HepG2 (cell line): ENCODE data around the gene NAXD. TPM values are rescaled to one million over a fixed set of nuclear protein-coding genes. Genes with fewer than 3 reads are reported as not detected.

Experiments
- ATAC-seq: fragments of 200-7000 bp; cut with Tn5 transposase; 3 replicates; pipeline ENCODE4 v1.9.1; 2020; ENCODE audit warnings: mild to moderate bottlenecking, moderate library complexity
- BruUV-seq: library from RNA; stranded (reverse); fragments of 400-500 nt; replicated peaks from 2 replicates; lab custom pipeline; 2021; lab: Mats Ljungman, UMichigan
- CTCF ChIA-PET: fragments of 300-600 bp; formaldehyde crosslinking; extraction: SDS; loops from one replicate; lab custom pipeline; 2021; ENCODE audit warnings: low total read pairs, inconsistent platforms, low intra/inter-chr PET ratio; lab: Yijun Ruan, JAX
- POLR2A ChIA-PET: fragments of 350-600 bp; sonication (Branson Sonifier 250); formaldehyde crosslinking; loops from one replicate; lab custom pipeline; 2020; ENCODE audit warnings: antibody characterized with exemption, inconsistent platforms; lab: Yijun Ruan, JAX
- DNase-seq: peaks from one replicate; pipeline ENCODE4 v3.0.0-alpha.2; 2015; ENCODE audit warnings: low spot score
- FAIRE-seq: peaks from 3 replicates; lab custom pipeline; 2011; peaks lifted over from hg19 to GRCh38; lab: Jason Lieb, UNC
- H2AFZ ChIP-seq: one replicate; pipeline ENCODE4 v1.6.1; 2011; ENCODE audit warnings: low read length, inconsistent platforms
- H3K27ac ChIP-seq: fragments of 300-600 bp; 3 replicates; pipeline ENCODE4 v1.8.0; 2011; ENCODE audit warnings: mixed run types, mild to moderate bottlenecking, mixed read lengths, low read length, inconsistent platforms; ENCODE audit not compliant: insufficient read depth; ENCODE audit errors: extremely low read length
- H3K27me3 ChIP-seq, 2 experiments: fragments of 200-600 bp in 1 of 2; 2 replicates in 1 of 2; 3 replicates in 1 of 2; pipeline versions ENCODE4 v1.6.0 to v1.8.0; 2011; ENCODE audit warnings: low read length in 2 of 2, mild to moderate bottlenecking in 2 of 2, moderate library complexity in 2 of 2, inconsistent platforms in 1 of 2; ENCODE audit not compliant: insufficient read depth in 2 of 2, control insufficient read depth in 1 of 2
- H3K36me3 ChIP-seq, 2 experiments: fragments of 200-600 bp in 1 of 2; replicated peaks in 1 of 2; 2 replicates in 1 of 2; 3 replicates in 1 of 2; pipeline versions ENCODE4 v1.5.1 to v1.8.0; 2011; ENCODE audit warnings: low read length in 2 of 2, inconsistent platforms in 1 of 2; ENCODE audit not compliant: insufficient read depth in 2 of 2, control insufficient read depth in 1 of 2
- H3K4me1 ChIP-seq: 2 replicates; pipeline ENCODE4 v1.5.1; 2012; ENCODE audit warnings: low read length, inconsistent platforms; ENCODE audit not compliant: insufficient read depth
- H3K4me2 ChIP-seq: 2 replicates; pipeline ENCODE4 v1.6.0; 2011; ENCODE audit warnings: low read depth, low read length, inconsistent platforms
- H3K4me3 ChIP-seq, 3 experiments: fragments of 200-600 bp in 1 of 3; sonication (generic), shearing (Covaris generic) in 1 of 3; replicated peaks in 1 of 3; 2 replicates each; pipeline ENCODE4 v1.5.1; 2011 to 2016; ENCODE audit warnings: low read length in 3 of 3, inconsistent platforms in 2 of 3, low read depth in 2 of 3, mild to moderate bottlenecking in 2 of 3, control low read depth in 1 of 3, mixed read lengths in 1 of 3; ENCODE audit not compliant: insufficient read depth in 1 of 3
- H3K79me2 ChIP-seq: one replicate; pipeline ENCODE4 v1.6.1; 2011; ENCODE audit warnings: low read length, inconsistent platforms; ENCODE audit not compliant: insufficient read depth
- H3K9ac ChIP-seq: 2 replicates; pipeline ENCODE4 v1.6.0; 2011; ENCODE audit warnings: mild to moderate bottlenecking, low read depth, low read length, inconsistent platforms; ENCODE audit not compliant: insufficient read depth
- H3K9me3 ChIP-seq: 2 replicates; pipeline ENCODE4 v1.5.1; 2012; ENCODE audit warnings: mild to moderate bottlenecking, low read length
- H4K20me1 ChIP-seq: 2 replicates; pipeline ENCODE4 v1.6.0; 2011; ENCODE audit warnings: inconsistent platforms, mild to moderate bottlenecking, low read length, moderate library complexity; ENCODE audit not compliant: insufficient read depth
- RNF2 ChIP-seq: fragments of 450-650 bp; conservative IDR thresholded peaks from 2 replicates; pipeline ENCODE4 v1.6.1; 2016; ENCODE audit warnings: low read depth
- TBX2 ChIP-seq: sonication (generic); formaldehyde crosslinking; IDR thresholded peaks from 2 replicates; pipeline ENCODE4 v1.5.0; 2020; ENCODE audit warnings: missing genetic modification reagents, mild to moderate bottlenecking, borderline replicate concordance
- THAP9 ChIP-seq: sonication (generic); formaldehyde crosslinking; IDR thresholded peaks from 2 replicates; pipeline ENCODE4; 2020; ENCODE audit warnings: missing genetic modification reagents, mild to moderate bottlenecking, borderline replicate concordance
- ZBTB38 ChIP-seq: sonication (generic); formaldehyde crosslinking; IDR thresholded peaks from 2 replicates; pipeline ENCODE4 v1.5.1; 2020; ENCODE audit warnings: mild to moderate bottlenecking, missing genetic modification reagents
- ZNF230 ChIP-seq: sonication (generic); formaldehyde crosslinking; IDR thresholded peaks from 2 replicates; pipeline ENCODE4 v1.4.0; 2020; ENCODE audit warnings: mild to moderate bottlenecking, missing genetic modification reagents
- ZNF280D ChIP-seq: sonication (generic); formaldehyde crosslinking; IDR thresholded peaks from 2 replicates; pipeline ENCODE4 v1.5.1; 2020; ENCODE audit warnings: mild to moderate bottlenecking, missing genetic modification reagents
- ZNF564 ChIP-seq: sonication (generic); formaldehyde crosslinking; IDR thresholded peaks from 2 replicates; pipeline ENCODE4 v1.8.1; 2023; ENCODE audit warnings: mild to moderate bottlenecking, missing genetic modification reagents
- ZNF687 ChIP-seq: sonication (generic); formaldehyde crosslinking; IDR thresholded peaks from 2 replicates; pipeline ENCODE4 v1.5.1; 2020; ENCODE audit warnings: mild to moderate bottlenecking, missing genetic modification reagents, moderate library complexity
- ZNF781 ChIP-seq: sonication (generic); formaldehyde crosslinking; IDR thresholded peaks from 2 replicates; pipeline ENCODE4 v1.5.1; 2020; ENCODE audit warnings: borderline replicate concordance, mild to moderate bottlenecking, missing genetic modification reagents; ENCODE audit errors: not compliant biosample characterization
- WGBS: methylation state at CpG from one replicate; pipeline ENCODE4 v1.1.6; 2017; ENCODE audit warnings: low lambda C conversion rate; 5-methylcytosine and 5-hydroxymethylcytosine counted together
- in situ Hi-C: cut with HindIII; loops from 2 replicates; pipeline ENCODE4 v1.10.0; 2017; ENCODE audit warnings: low pct_unique_long_range_greater_than_20kb; ENCODE audit not compliant: extremely low pct_ligation_motif_present
- intact Hi-C: fragments of 100-400 bp; cut with micrococcal nuclease; formaldehyde crosslinking; loops from one replicate; pipeline ENCODE4 v1.10.0; 2022; ENCODE audit not compliant: unreplicated experiment
- polyA plus RNA-seq, 8 experiments: library from polyadenylated mRNA; depleted of rRNA in 3 of 8; stranded (reverse) in 7 of 8; unstranded in 1 of 8; fragments of >200 nt; fragmentation: Illumina TruSeq in 4 of 8; extraction: Trizol in 4 of 8; gene quantifications; 2 replicates each; pipeline versions ENCODE4 v1.2.1 to v1.2.3, GENCODE V29; 2011 to 2016; ENCODE audit warnings: low read depth in 4 of 8, missing spikeins in 1 of 8, mixed read lengths in 1 of 8; ENCODE audit not compliant: insufficient read depth in 1 of 8
- total RNA-seq, 5 experiments: library from RNA; depleted of rRNA; stranded (reverse); fragments of >200 nt; fragmentation: Illumina TruSeq; extraction: Trizol; gene quantifications; 2 replicates each; pipeline ENCODE4 v1.2.3, GENCODE V29; 2016; ENCODE audit warnings: low read depth in 1 of 5

NAXD gene
- total and polyA plus RNA-seq, 2 of the 13 experiments (the other 11 are each of a cell fraction or from before 2014, with no cell fraction given) = 19.0 to 23.2 TPM

DNA sequence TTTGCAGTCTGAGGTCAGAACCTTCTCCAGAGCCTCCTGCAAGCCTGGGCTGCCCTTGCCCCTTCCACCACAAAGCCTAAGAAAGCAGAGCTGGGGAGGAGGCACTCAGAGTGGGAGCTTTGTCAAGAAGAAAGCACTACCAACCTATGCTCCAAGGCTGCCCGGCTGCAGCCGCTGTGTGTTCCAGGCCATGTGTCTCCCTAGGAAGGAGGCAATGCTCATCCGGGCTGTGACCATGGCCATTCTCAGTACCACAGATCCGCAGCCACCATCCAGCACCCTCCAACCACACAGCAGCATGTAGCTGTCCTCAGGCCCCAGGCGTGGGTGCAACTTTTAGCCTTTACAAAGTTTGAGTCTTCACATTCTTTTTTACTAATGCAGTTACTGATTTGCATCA lies 68.6 kb downstream of the NAXD start:
- in situ Hi-C loops (loop anchor here (10.0 kb wide), 1 partner anchor 131 kb away; no protein-coding TSS in a partner anchor), intact Hi-C loops (loop anchor here (1.0 kb wide), 2 partner anchors 31 to 135 kb away; no protein-coding TSS in a partner anchor)
- Histone ChIP-seq H3K79me2 (no peaks in the 10 kb centered on the region), H3K4me2 (peak overlapping the region; percentile 66), H3K4me3 (peak overlapping the region in 1 of 3 experiments; percentile 20; a peak in 2 of 6 replicates), H3K36me3 (peaks cover 7 to 43% of the 10 kb centered on the region in 2 experiments; a peak in 4 of 5 replicates), H3K27ac (peak overlapping the region; percentile 77), H4K20me1 (no peaks in the 10 kb centered on the region), H2AFZ (no peak overlapping the region), H3K4me1 (peaks cover 26% of the 10 kb centered on the region), H3K9me3 (no peaks in the 10 kb centered on the region), H3K9ac (peak overlapping the region; percentile 27; the same call in 1 of the 2 replicates), H3K27me3 (no peaks in the 10 kb centered on the region)
- no peak for FAIRE-seq
- CTCF ChIA-PET = interaction anchor here (2.5 kb wide), 1 partner anchor 135 kb away, joined by 15 read pairs; no protein-coding TSS in a partner anchor
- TSS peak; percentile 38 for BruUV-seq
- DNase-seq = no peak
- ATAC-seq = peak; percentile 52
- POLR2A ChIA-PET = interaction anchor here (0.6 to 2.6 kb wide), 9 partner anchors 20 to 210 kb away, joined by 3 to 44 read pairs (median 4); partner anchors contain the start of genes CARS2, NAXD and RAB20
- 83% methylated on average over 3 of the region's 5 CpGs for WGBS
- TF ChIP-seq ZNF687 (CRISPR knock-in tag) (peak; percentile 57), ZNF564 (CRISPR knock-in tag) (peak; percentile 29; the same call in 1 of the 2 replicates), ZNF781 (CRISPR knock-in tag) (no peak), THAP9 (CRISPR knock-in tag) (peak; percentile 41; the same call in 1 of the 2 replicates), ZNF280D (CRISPR knock-in tag) (0 out of 2 replicates have a peak, but pooled peaks have one; percentile 71), RNF2 (no peak), ZNF230 (no peak), ZBTB38 (0 out of 2 replicates have a peak, but pooled peaks have one; percentile 34), TBX2 (0 out of 2 replicates have a peak, but pooled peaks have one; percentile 18)
